Tibial nerve (tissue), 4 donors: ENCODE measurements around the gene S100A1. TPM values are rescaled to one million over a fixed set of nuclear protein-coding genes. Genes with fewer than 3 reads are reported as not detected.
"Not testable (repeated sequence)": the region's sequence is repeated elsewhere in the genome, so short reads cannot be mapped to it uniquely, and the experiment has no call there.

Source experiments
- DNase-seq, 2 donors: peaks; one replicate each; pipeline ENCODE4 v3.0.0-alpha.2; 2019; ENCODE audit warnings: low spot score in 2 of 2
- H3K27ac ChIP-seq, 4 donors: fragments of 200-600 bp; sonication (generic) in 3 of 4; one replicate each; pipeline ENCODE4 v1.5.1; 2017 to 2019; ENCODE audit warnings: mild to moderate bottlenecking in 1 of 4
- H3K27me3 ChIP-seq, 2 donors: fragments of 200-600 bp; sonication (generic) in 1 of 2; one replicate each; pipeline versions ENCODE4 v1.5.1 to v1.6.0; 2017 to 2019
- H3K36me3 ChIP-seq, 3 donors: fragments of 200-600 bp; sonication (generic); one replicate each; pipeline ENCODE4 v1.5.1; 2018 to 2019
- H3K4me1 ChIP-seq, 4 donors: fragments of 200-600 bp; sonication (generic) in 3 of 4; one replicate each; pipeline ENCODE4 v1.5.1; 2017 to 2019
- H3K4me3 ChIP-seq, 4 donors: fragments of 200-600 bp; sonication (generic) in 3 of 4; one replicate each; pipeline ENCODE4 v1.5.1; 2017 to 2019; ENCODE audit warnings: mild to moderate bottlenecking in 1 of 4, moderate library complexity in 1 of 4
- H3K9me3 ChIP-seq, 4 donors: fragments of 200-600 bp; sonication (generic) in 3 of 4; one replicate each; pipeline ENCODE4 v1.5.1; 2017 to 2019
- CTCF ChIP-seq, 5 experiments: fragments of 200-600 bp in 3 of 5; fragments of 450-650 bp in 2 of 5; sonication (generic) in 3 of 5; IDR thresholded peaks; one replicate each; pipeline ENCODE4 v1.5.1; 2016 to 2019; ENCODE audit warnings: antibody characterized with exemption in 5 of 5, mild to moderate bottlenecking in 3 of 5, moderate library complexity in 2 of 5
- EP300 ChIP-seq, 2 donors: sonication (generic); formaldehyde crosslinking; IDR thresholded peaks; one replicate each; pipeline ENCODE4 v1.6.1; 2017; ENCODE audit warnings: antibody characterized with exemption in 2 of 2, mild to moderate bottlenecking in 1 of 2
- POLR2A ChIP-seq, 2 donors: fragments of 450-650 bp; IDR thresholded peaks; one replicate each; pipeline ENCODE4 v1.6.1; 2017; ENCODE audit warnings: antibody characterized with exemption in 2 of 2, mild to moderate bottlenecking in 2 of 2, moderate library complexity in 2 of 2
- WGBS, 2 donors: methylation state at CpG; one replicate each; pipeline ENCODE4 v1.1.5; 2018; 5-methylcytosine and 5-hydroxymethylcytosine counted together
- total RNA-seq, 4 donors: library from RNA; depleted of rRNA; stranded (reverse); fragments of >200 nt; gene quantifications; one replicate each; pipeline ENCODE4 v1.1.0, GENCODE V29; 2016

The S100A1 gene
- total RNA-seq, 4 donors from 2014 or later, result 41.4 to 102 (median 69.2) TPM

DNA sequence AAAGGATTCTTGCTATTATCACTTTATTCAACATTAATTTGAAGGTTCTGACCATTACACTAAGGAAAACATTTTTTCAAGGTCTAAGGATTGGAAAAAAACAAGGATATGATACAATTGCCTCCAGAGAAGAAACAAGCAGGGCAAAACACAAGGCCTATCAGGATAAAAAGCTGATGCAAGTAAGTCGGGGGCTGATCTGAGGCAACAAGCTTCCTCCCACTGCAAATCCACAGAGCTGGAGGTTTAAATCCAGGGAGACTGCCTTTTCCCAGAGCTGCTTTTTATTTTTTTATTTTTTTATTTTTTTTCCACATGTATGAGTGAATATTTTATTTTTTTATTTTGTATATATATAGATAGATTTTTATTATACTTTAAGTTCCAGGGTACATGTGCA lies 43.2 kb upstream of the S100A1 start:
- Histone ChIP-seq H3K27ac (no peak overlapping the region), H3K27me3 (no peaks in the 10 kb centered on the region), H3K4me3 (no peak overlapping the region), H3K9me3 (no peaks in the 10 kb centered on the region), H3K4me1 (no peaks in the 10 kb centered on the region), H3K36me3 (no peaks in the 10 kb centered on the region)
- WGBS, 2 donors, result 71 to 77% methylated on average over 1 of the region's 1 CpG
- DNase-seq, result no peak
- no peak for TF ChIP-seq POLR2A (IDR thresholded peaks at IDR 0.05)

DNA sequence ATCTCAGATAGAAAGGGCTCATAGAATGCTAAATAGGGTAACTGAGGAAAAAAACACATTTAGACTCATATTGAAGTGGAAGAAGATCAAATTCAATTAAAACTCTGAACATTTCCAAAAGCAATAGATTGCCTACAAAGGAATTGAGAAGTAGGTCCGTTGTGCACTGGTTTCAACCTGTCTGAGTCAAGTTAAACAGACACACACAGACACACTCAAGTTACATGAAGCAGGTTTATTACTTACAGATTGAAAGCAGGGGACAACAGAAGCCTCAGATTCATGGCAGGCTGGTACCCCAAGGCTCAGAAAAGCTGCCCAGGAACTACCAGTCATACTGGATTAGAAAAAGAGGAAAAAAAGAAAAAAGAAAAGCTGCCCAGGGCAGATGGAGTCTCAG lies 41.9 kb upstream of the S100A1 start:
- Histone ChIP-seq H3K4me3 (no peak overlapping the region), H3K27me3 (no peaks in the 10 kb centered on the region), H3K36me3 (no peaks in the 10 kb centered on the region), H3K27ac (no peak overlapping the region), H3K4me1 (no peaks in the 10 kb centered on the region), H3K9me3 (no peaks in the 10 kb centered on the region)
- no peak for TF ChIP-seq EP300 (IDR thresholded peaks at IDR 0.05)
- no peak for TF ChIP-seq POLR2A (IDR thresholded peaks at IDR 0.05)
- TF ChIP-seq CTCF (IDR thresholded peaks at IDR 0.05), result no peak
- 33 to 53% methylated on average over 1 of the region's 1 CpG for WGBS, 2 donors
- no peak for DNase-seq

DNA sequence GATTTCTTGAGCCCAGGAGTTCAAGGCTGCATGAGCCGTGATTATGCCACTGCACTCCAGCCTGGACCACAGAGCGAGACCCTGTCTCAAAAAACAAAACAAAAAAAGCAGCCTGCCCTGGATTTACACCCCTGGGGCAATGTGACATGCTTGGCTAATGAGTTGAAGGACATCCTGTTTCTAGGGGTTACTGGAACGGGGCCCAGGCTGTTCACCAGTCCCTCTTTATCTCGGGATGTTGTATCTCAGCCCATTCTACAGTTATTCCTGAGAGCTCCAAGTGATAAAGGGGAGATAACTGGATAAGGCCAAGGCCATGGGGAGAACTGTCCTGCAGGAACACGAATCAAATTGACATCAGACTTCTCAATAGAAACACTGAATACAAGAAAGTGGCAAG lies 40.9 kb upstream of the S100A1 start:
- no peak for DNase-seq
- H3K27ac ChIP-seq, result no peak overlapping the region
- peaks cover 0 to 4% (median under 1%) of the 10 kb centered on the region in 4 donors for H3K4me1 ChIP-seq
- no peaks in the 10 kb centered on the region for H3K9me3 ChIP-seq
- TF ChIP-seq POLR2A (IDR thresholded peaks at IDR 0.05) (no peak), CTCF (IDR thresholded peaks at IDR 0.05) (no peak), EP300 (IDR thresholded peaks at IDR 0.05) (no peak)
- no peaks in the 10 kb centered on the region for H3K36me3 ChIP-seq
- H3K4me3 ChIP-seq, result no peak overlapping the region
- 67 to 68% methylated on average over 5 of the region's 5 CpGs for WGBS, 2 donors
- no peaks in the 10 kb centered on the region for H3K27me3 ChIP-seq

DNA sequence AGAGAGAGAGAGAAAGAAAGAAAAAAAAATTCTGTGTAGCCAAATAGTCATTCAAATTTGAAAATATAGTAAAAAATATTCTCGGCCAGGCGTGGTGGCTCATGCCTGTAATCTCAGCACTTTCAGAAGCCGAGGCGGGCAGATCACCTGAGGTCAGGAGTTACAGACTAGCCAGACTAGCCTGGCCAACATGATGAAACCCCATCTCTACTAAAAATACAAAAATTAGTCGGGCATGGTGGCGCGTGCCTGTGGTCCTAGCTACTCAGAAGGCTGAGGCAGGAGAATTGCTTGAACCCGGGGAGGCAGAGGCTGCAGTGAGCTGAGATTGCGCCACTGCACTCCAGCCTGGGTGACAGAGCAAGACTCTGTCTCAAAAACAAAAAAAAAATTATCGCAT lies 40.2 kb upstream of the S100A1 start:
- not testable (repeated sequence) for DNase-seq, H3K27me3 ChIP-seq, H3K4me1 ChIP-seq, H3K4me3 ChIP-seq, H3K27ac ChIP-seq, H3K9me3 ChIP-seq, H3K36me3 ChIP-seq
- whole genome bisulfite sequencing, 2 donors, result 85 to 88% methylated on average over 10 of the region's 10 CpGs

GRCh38 chr1:153588482-153588881 lies 39.8 kb upstream of the S100A1 start:
- WGBS, 2 donors, result 78 to 83% methylated on average over 2 of the region's 2 CpGs
- H3K27me3 ChIP-seq, result no peaks in the 10 kb centered on the region
- H3K4me3 ChIP-seq, result no peak overlapping the region
- no peak for DNase-seq
- no peak for TF ChIP-seq POLR2A (IDR thresholded peaks at IDR 0.05)
- TF ChIP-seq EP300 (IDR thresholded peaks at IDR 0.05), result no peak
- no peak for TF ChIP-seq CTCF (IDR thresholded peaks at IDR 0.05)
- no peaks in the 10 kb centered on the region for H3K9me3 ChIP-seq
- no peak overlapping the region for H3K27ac ChIP-seq
- H3K4me1 ChIP-seq, result peaks cover 0 to 11% (median 4%) of the 10 kb centered on the region in 4 donors
- no peaks in the 10 kb centered on the region for H3K36me3 ChIP-seq

- Histone ChIP-seq H3K9me3 (no peaks in the 10 kb centered on the region), H3K4me1 (peaks cover 0 to 11% (median 4%) of the 10 kb centered on the region in 4 donors), H3K36me3 (no peaks in the 10 kb centered on the region), H3K27me3 (no peaks in the 10 kb centered on the region), H3K4me3 (no peak overlapping the region), H3K27ac (peak overlapping the region in 2 of 4 donors; percentile 49 to 78)
- 24 to 37% methylated on average over 4 of the region's 4 CpGs for WGBS, 2 donors
- DNase-seq, result no peak
- TF ChIP-seq EP300 (IDR thresholded peaks at IDR 0.05) (no peak), CTCF (IDR thresholded peaks at IDR 0.05) (no peak), POLR2A (IDR thresholded peaks at IDR 0.05) (no peak)
Measured at GRCh38 chr1:153592748-153593147, 35.5 kb upstream of the S100A1 start.
